SIG-M5 treated with dmso at 0.1 percent for 504 hours (cell line): Measurements from ENCODE around the gene CYP4A22.
"Not testable (repeated sequence)": the region's sequence is repeated elsewhere in the genome, so short reads cannot be mapped to it uniquely, and the experiment has no call there.

Experiments used
- DNase-seq: peaks from one replicate; lab custom pipeline; 2025; ENCODE audit not compliant: unreplicated experiment; lab: John Stamatoyannopoulos, UW

Gene CYP4A22

GRCh38 chr1:47184090-47184821, 47.0 kb downstream of the CYP4A22 start:
- DNase-seq = no peak

DNA sequence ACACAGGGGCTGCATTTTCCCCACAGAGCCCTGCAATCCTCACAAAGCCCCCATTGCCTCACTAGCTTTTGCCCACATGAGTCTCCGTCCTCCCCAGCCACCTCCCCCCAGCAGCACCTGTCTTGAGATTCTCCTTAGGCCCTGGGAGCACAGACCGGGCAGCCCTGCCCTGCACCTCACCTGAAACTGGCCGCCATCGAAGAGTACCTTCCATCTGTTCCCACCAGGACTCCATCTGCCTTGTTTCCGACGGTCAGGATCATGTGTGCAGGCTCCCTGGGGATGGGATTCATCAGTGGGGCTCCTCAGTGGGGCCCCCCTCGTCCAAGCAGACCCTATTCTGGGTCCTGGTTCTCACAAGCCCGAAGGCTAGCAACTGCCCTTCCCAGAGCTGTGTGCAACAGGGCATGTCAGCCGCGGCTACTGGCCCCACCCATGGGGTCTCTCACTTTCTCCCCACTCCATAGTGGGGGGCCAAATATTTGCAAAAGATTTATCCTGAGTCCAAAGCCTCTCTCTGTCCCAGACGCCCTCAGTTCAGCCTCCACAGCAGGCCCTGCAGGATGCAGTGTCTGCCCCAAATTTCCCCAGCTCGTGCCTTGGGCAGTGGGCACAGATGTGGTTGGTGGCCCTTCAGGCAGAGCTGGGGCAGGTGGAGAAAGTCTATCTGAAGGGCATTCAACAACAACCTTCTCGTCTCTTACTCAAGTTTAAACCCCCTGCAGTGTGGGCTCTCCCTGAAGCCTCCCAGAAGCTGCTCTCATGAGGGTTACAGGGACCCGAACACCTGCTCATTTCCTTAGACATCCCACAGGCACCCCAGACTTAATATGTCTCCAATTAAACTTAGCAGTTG, 47.8 kb downstream of the CYP4A22 start:
- no peak for DNase-seq

GRCh38 chr1:47186267-47187185, 49.3 kb downstream of the CYP4A22 start:
- no peak for DNase-seq

DNA sequence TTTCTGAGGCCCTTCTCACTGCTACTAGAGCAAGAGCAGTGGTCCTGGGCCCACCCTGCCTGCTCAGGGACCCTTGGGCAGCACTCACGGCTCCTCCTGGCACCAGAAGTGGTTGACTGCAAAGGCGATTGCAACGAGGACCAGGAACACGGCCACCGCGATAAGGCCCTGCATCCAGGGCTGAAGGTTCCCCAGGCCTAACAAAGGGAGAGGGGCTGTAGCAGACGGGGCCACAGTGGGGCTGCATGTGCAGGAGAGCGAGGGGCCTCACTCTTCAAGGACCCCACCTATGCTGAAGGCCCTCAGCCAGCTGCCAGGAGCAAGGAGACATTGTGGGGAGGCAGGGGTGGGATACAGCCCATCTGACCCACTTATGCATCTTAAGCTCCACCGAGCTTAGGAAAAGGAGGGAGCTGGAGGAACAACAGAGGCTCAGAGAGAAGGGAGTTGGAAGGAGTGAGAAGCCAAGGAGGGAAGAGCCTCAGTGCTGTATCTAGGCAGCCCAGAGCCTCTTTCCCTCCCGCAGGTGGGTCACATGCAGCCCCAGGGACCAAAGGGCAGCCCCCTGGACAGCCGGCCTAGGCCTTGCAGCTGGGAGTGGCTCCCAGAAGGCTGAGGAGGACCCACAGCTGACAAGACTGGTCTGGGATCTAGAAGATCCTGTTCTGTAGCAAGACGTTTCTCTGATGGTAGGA, 50.1 kb downstream of the CYP4A22 start:
- no peak for DNase-seq

- no peak for DNase-seq
These were observed 50.6 kb downstream of the CYP4A22 start for GRCh38 chr1:47187926-47188250.

DNA sequence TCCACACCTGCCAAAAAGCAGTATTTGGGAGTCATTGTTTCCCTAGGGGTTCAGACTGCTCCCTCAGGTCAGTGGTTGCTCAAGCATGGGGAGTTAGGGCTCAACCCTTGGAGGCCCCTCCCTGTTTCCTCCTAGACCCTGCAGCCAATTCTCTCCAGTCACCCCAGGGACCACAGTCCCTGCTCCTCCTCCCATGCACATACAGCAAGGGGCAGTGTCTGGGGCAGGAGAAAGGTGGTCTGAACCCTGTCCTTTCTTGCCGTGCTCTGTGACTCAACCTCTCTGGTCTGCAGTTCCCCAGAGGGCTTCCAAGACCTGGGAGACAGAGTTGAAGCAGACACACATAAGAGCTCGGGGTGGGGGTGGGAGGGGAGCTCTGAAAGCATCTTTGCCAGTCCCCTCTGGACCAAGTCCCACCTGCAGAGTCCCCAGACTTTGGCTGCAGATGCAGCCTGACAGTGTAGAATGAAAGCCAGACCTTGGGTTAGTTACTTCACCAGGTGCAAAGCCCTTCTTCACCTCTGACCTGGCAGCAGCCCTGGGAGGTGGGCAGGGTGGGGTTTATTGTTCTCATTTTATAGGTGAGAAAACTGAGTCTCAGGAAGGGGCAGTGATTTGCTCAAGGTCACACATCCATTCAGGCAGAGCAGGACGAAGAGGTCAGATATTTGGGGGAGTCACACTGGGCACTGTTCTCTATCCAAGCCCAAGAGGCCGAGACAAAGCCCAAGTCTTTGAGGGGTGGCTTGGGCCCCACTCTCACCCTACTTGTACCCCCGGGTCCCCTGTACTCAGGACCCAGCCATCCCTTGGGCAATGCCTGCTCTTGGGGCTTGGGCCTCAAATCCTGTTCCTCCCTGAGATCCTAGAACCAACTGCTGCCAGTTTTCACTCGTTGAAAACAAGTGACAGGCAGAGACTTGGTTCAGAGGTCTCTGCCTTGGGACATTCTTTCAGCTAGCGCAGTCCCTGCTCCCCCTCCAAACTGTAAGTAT, 51.8 kb downstream of the CYP4A22 start:
- DNase-seq = no peak

DNA sequence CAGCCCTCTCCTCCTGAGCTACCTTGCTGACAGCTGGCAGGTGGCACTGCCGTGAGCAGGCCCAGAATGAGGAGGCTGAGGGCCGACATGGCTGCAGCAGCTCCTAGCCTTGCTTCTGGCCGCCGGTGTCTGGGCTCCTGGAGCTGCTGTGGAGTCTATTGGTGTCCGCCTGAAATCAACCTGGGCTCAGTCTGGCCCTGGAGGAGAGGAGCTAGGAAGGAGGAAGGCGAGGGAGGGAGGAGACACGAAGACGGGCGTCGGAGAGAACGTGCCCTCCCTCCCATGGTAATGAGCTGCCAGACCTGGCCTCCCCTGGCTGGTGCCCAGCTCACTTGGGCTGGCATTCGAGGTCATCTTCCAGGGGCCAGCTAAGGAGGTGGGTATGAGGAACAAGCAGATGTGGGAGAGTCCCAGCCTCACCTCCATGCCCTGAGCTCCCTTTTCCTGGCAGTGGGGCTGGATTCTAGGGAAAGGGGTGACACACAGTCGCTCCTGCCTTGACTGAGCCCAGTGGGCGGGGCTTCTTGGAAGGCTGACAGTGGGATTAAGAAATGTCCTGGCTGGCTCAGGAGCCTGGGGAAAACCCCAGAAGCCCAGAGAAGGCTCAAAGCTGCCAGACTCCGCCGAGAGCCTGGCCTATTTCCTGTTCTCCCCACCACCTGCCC, 52.7 kb downstream of the CYP4A22 start, which contains the start of gene PDZK1IP1:
TSS of gene PDZK1IP1 (minus strand) at position 193 of the 665 bp plus-strand sequence. CDS start at position 89, 104 bp downstream.
- no peak for DNase-seq

- no peak for DNase-seq
These were observed 53.2 kb downstream of the CYP4A22 start for GRCh38 chr1:47190509-47190855.

DNA sequence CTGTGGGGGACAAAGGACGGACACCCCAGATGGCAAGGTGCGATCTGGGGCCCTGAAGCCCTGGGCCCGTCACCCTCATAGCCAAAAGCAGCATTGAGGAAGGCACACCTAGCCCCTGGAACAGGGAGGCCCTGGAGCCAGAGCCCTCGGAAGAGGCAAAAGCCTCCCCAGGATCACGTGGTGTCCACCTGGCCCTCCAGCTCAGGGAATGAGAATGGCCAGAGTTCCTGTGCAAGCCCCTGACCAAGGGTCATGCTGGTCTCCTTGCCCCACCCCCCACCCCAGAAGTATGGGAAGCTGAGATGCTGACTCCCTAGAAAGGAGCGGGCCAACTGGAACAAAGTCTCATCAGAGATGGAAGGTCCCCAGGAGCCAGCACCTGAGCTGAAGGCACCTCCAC, 53.6 kb downstream of the CYP4A22 start:
- DNase-seq = no peak

DNA sequence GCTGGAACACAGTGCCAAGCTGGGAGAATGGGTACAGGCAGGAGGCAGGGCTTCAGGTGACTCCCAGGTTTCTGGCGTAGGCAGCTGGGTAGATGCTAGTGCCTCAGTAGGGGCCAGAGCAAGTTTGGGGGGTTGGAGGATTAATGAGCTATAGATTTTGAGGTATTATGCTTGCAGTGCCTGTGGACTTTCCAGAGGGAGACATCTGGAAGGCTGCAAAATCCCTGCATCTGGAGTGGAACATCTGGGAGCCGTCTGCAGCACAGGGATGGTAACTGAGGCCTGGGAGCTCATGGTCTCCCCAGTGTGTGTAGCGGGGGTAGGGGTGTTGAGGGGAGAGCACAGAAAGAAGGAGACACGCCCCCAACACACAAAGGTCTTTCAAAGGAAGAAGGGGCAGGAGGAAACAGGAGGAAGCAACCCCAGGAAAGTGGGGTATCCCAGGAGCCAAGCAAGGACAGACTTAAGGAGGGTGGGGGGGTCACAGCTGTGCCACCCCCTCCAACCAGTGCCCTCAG, 54.8 kb downstream of the CYP4A22 start:
- DNase-seq = no peak

DNA sequence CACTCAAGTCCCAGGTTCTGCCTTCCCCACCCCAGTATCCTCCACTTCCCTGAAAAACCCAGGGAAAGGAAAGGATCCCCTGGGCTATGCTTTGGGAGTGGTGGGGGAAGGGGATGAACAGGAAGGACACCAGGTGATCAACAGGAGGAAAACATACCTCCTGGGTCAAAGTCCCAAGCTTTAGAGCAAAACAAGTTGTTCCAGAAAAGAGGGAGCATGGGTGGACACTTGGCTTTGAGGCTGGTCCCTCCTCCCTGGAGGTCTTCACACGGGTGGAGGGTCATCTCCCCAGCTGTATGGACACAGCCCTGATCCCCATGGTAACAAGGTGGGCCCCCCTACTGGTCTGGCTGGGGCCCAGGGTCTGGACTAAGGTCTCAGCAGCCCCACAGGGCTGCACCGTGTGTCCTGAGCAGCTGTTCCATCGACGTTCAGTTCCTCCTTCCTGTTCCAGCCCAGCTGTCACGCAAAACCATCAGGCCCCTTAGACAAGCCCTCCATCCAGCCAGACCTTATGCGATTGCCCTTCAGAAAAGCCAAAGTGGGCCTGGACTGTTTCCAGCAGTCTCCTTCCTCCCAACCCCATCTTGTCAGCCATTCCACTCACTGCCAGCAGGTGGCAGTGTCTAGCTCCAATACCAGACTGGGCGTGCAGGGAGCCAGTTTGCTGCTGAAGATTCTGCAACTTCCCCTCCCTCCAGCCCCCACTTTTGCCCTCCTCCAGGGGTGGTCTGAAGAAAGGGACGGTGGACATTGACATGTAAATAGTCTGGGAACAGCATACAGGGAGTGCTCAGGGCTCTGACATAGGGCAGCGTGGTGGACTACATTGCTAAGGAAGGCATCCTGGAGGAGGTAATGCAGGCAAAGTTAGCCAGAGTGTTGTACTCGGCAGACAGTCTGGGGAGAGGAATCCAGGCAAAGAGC, 55.5 kb downstream of the CYP4A22 start:
- peak; percentile 60 for DNase-seq

GRCh38 chr1:47193496-47193895, 56.3 kb downstream of the CYP4A22 start:
- DNase-seq = not testable (repeated sequence)

DNA sequence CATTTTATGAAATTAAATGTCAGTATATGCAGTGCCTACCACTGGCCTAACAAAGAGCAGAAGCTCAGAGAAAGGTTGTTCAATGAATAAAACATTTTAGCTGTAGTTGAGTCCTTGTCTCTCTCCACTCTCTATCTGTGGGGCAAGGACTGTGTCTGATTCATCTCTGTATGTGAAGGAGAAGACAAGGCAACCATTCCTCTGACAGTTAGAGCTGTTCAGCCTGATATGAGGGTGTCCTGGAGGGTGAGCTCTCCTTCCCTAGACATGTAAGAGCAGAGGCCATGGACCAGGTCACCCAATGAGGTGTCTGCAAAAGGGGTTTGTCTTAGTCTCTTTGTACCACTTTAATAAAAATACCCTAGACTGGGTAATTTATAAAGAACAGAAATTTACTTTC, 57.1 kb downstream of the CYP4A22 start:
- DNase-seq = no peak

DNA sequence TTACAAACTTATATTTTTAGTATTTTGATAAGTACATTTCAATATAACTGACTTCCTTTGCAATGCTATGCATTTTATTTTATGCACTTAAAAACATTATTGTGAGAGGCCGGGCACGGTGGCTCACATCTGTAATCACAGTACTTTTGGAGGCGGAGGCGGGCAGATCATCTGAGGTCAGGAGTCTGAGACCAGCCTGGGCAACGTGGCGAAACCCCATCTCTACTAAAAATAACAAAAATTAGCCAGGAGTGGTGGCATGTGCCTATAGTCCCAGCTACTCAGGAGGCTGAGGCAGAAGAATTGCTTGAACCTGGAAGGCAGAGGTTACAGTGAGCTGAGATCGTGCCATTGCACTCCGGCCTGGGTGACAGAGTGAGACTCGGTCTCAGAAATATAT, 58.7 kb downstream of the CYP4A22 start:
- not testable (repeated sequence) for DNase-seq

GRCh38 chr1:47196622-47197021, 59.4 kb downstream of the CYP4A22 start:
- no peak for DNase-seq

DNA sequence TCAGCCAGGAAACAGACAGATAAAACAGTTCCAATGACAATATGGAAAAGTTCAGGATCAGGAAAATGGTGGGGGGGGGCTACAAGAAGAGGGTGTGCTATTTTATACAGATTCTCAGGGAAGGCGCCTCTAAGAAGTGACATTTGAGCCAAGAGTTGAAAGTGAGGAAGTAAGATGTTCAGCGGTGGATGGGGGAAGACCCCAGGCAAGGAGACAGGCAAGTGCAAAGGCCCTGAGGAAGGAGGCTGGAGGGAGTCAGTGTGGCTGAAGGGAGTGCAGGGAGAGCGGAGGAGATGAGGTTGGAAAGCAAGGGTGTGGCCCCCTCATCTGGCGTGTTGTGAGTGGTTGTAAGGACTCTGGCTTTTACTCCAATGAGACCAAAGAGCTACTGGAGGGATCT, 61.0 kb downstream of the CYP4A22 start:
- no peak for DNase-seq
